NB4 (cell line): Measurements from ENCODE around the gene GLS2.

Source experiments
- POLR2A ChIP-seq: IDR thresholded peaks from 2 replicates; pipeline ENCODE4 v1.6.1; 2011; ENCODE audit warnings: mild to moderate bottlenecking; ENCODE audit not compliant: insufficient read length; ENCODE audit errors: extremely low read depth
- TF ChIP-seq, protein P1 (sequence below): IDR thresholded peaks from one replicate; pipeline ENCODE4 v1.5.1; 2012; ENCODE audit warnings: low read depth, low read length
- TF ChIP-seq, protein P2 (sequence below): IDR thresholded peaks from 2 replicates; pipeline ENCODE4 v1.6.1; 2011; ENCODE audit warnings: low read depth, low read length

DNA sequence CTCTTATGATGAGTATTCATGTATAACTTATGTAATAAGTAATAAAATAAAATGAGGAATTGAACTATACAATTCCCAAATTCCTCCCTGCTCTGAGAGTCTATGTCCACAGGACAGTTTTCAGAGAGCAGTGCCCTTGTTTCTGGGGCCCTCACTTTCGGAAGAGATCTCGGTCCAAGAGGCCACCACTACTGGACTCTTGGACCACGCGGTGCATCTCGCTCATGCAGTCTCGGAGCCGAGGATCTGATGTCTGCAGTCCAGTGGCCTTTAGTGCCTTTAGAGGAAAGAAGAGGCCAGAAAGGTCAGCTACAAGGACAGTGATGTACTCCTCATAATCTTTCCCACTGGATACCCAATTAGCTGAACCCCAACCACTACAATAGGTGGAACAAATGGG is 8.3 kb downstream of the GLS2 start:
- no peak for TF ChIP-seq POLR2A
- TF ChIP-seq, protein P1, sequence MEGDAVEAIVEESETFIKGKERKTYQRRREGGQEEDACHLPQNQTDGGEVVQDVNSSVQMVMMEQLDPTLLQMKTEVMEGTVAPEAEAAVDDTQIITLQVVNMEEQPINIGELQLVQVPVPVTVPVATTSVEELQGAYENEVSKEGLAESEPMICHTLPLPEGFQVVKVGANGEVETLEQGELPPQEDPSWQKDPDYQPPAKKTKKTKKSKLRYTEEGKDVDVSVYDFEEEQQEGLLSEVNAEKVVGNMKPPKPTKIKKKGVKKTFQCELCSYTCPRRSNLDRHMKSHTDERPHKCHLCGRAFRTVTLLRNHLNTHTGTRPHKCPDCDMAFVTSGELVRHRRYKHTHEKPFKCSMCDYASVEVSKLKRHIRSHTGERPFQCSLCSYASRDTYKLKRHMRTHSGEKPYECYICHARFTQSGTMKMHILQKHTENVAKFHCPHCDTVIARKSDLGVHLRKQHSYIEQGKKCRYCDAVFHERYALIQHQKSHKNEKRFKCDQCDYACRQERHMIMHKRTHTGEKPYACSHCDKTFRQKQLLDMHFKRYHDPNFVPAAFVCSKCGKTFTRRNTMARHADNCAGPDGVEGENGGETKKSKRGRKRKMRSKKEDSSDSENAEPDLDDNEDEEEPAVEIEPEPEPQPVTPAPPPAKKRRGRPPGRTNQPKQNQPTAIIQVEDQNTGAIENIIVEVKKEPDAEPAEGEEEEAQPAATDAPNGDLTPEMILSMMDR: no peak
- TF ChIP-seq, protein P2, sequence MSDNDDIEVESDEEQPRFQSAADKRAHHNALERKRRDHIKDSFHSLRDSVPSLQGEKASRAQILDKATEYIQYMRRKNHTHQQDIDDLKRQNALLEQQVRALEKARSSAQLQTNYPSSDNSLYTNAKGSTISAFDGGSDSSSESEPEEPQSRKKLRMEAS: no peak
